ENCODE results near the gene KDM4B. TPM values are rescaled to one million over a fixed set of nuclear protein-coding genes. Genes with fewer than 3 reads are reported as not detected.

Gene KDM4B
- total and polyA plus RNA-seq, 2 donors (not counting 1 experiment from before 2014, with no cell fraction given): 6.4 to 14.4 TPM

- Histone ChIP-seq H3K9me3 (ENCODE audit: control insufficient read depth, insufficient read depth, low read depth, low read length) (no peaks in the 10 kb centered on the region), H4K20me1 (ENCODE audit: control insufficient read depth, extremely low read depth, insufficient read depth, low read length) (no peaks in the 10 kb centered on the region), H3K9ac (ENCODE audit: insufficient read depth, low read length) (no peak overlapping the region), H3K79me2 (ENCODE audit: control insufficient read depth, insufficient read depth, low read length) (no peaks in the 10 kb centered on the region), H3K4me1 (ENCODE audit: control insufficient read depth, extremely low read depth, insufficient read depth, low read length) (no peaks in the 10 kb centered on the region), H2AFZ (ENCODE audit: low read length) (no peak overlapping the region), H3K27me3 (ENCODE audit: control insufficient read depth, insufficient read depth, low read length) (no peaks in the 10 kb centered on the region), H3K4me3 (replicated peaks in 1 of 4; ENCODE audit: control extremely low read depth in 1 of 4, insufficient read depth in 1 of 4, low read depth in 3 of 4, low read length in 4 of 4) (no peak overlapping the region), H3K36me3 (ENCODE audit: control insufficient read depth, insufficient read depth, low read length) (peaks cover 7% of the 10 kb centered on the region), H3K4me2 (ENCODE audit: extremely low read depth, insufficient read depth, low read length) (no peak overlapping the region), H3K27ac (ENCODE audit: insufficient read depth, low read length) (no peak overlapping the region)
- no peak for DNase-seq (ENCODE audit: low read depth in 2 of 2)
- TF ChIP-seq EZH2 (IDR thresholded peaks at IDR 0.05; ENCODE audit: low read length, missing control alignments) (no peak), CTCF (conservative IDR thresholded peaks at IDR 0.05 in 1 of 2, IDR thresholded peaks at IDR 0.05 in 1 of 2; ENCODE audit: low read depth in 1 of 2, low read length in 2 of 2) (no peak)
Observed at GRCh38 chr19:5126498-5127223, 157.7 kb downstream of the KDM4B start.

GRCh38 chr19:5127717-5128116 lies 158.8 kb downstream of the KDM4B start:
- Histone ChIP-seq H3K4me1 (ENCODE audit: control insufficient read depth, extremely low read depth, insufficient read depth, low read length) (no peaks in the 10 kb centered on the region), H3K4me2 (ENCODE audit: extremely low read depth, insufficient read depth, low read length) (no peak overlapping the region)

More at GRCh38 chr19:5127717-5128116, 158.8 kb downstream of the KDM4B start:
- H3K27ac ChIP-seq (ENCODE audit: insufficient read depth, low read length): no peak overlapping the region
- DNase-seq (ENCODE audit: low read depth in 2 of 2): no peak
- no peaks in the 10 kb centered on the region for H4K20me1 ChIP-seq (ENCODE audit: control insufficient read depth, extremely low read depth, insufficient read depth, low read length)
- no peaks in the 10 kb centered on the region for H3K79me2 ChIP-seq (ENCODE audit: control insufficient read depth, insufficient read depth, low read length)
- H2AFZ ChIP-seq (ENCODE audit: low read length): no peak overlapping the region
- no peaks in the 10 kb centered on the region for H3K9me3 ChIP-seq (ENCODE audit: control insufficient read depth, insufficient read depth, low read depth, low read length)
- no peaks in the 10 kb centered on the region for H3K27me3 ChIP-seq (ENCODE audit: control insufficient read depth, insufficient read depth, low read length)
- TF ChIP-seq EZH2 (IDR thresholded peaks at IDR 0.05; ENCODE audit: low read length, missing control alignments) (no peak), CTCF (conservative IDR thresholded peaks at IDR 0.05 in 1 of 2, IDR thresholded peaks at IDR 0.05 in 1 of 2; ENCODE audit: low read depth in 1 of 2, low read length in 2 of 2) (no peak)
- H3K4me3 ChIP-seq (replicated peaks in 1 of 4; ENCODE audit: control extremely low read depth in 1 of 4, insufficient read depth in 1 of 4, low read depth in 3 of 4, low read length in 4 of 4): no peak overlapping the region
- no peak overlapping the region for H3K9ac ChIP-seq (ENCODE audit: insufficient read depth, low read length)
- H3K36me3 ChIP-seq (ENCODE audit: control insufficient read depth, insufficient read depth, low read length): peaks cover 5% of the 10 kb centered on the region
